NCI-H146 treated with DMSO at 0.1 percent for 48 hours (cell line): ENCODE data around the gene ERBB2.
"Not testable (repeated sequence)": the region's sequence is repeated elsewhere in the genome, so short reads cannot be mapped to it uniquely, and the experiment has no call there.

Experiments
- DNase-seq: peaks from one replicate; lab custom pipeline; 2025; ENCODE audit not compliant: unreplicated experiment; lab: John Stamatoyannopoulos, UW

ERBB2 gene

GRCh38 chr17:39677542-39678339, 22.1 kb upstream of the ERBB2 start:
- DNase-seq, result no peak

GRCh38 chr17:39678340-39679116, 21.3 kb upstream of the ERBB2 start:
- no peak for DNase-seq

- no peak for DNase-seq
Measured at GRCh38 chr17:39679521-39680192, 20.2 kb upstream of the ERBB2 start.

- DNase-seq, result no peak
Measured at GRCh38 chr17:39683295-39683939, 16.4 kb upstream of the ERBB2 start.

GRCh38 chr17:39684369-39685192, 15.3 kb upstream of the ERBB2 start:
- no peak for DNase-seq

GRCh38 chr17:39687101-39687545, 12.7 kb upstream of the ERBB2 start:
- DNase-seq, result no peak

- DNase-seq, result peak; percentile 94
Measured at GRCh38 chr17:39687546-39688474, 12.1 kb upstream of the ERBB2 start, which contains the start of gene PGAP3. Gene PGAP3 (minus strand): TSS chr17:39688057. CDS start chr17:39688014, 43 bp downstream.

- no peak for DNase-seq
Measured at GRCh38 chr17:39688475-39688835, 11.4 kb upstream of the ERBB2 start.

GRCh38 chr17:39688945-39689344, 10.9 kb upstream of the ERBB2 start:
- no peak for DNase-seq

GRCh38 chr17:39694593-39694992, 5.3 kb upstream of the ERBB2 start:
- DNase-seq, result no peak

- no peak for DNase-seq
Measured at GRCh38 chr17:39695089-39695474, 4.8 kb upstream of the ERBB2 start.

GRCh38 chr17:39696731-39697130, 3.1 kb upstream of the ERBB2 start:
- DNase-seq, result no peak

GRCh38 chr17:39697961-39698360, 1.9 kb upstream of the ERBB2 start:
- no peak for DNase-seq

- DNase-seq, result not testable (repeated sequence)
Measured at GRCh38 chr17:39699157-39699817, 577 bp upstream of the ERBB2 start.

- no peak for DNase-seq
Measured at GRCh38 chr17:39700148-39700987, 504 bp downstream of the ERBB2 start.

GRCh38 chr17:39701012-39701783, 1.3 kb downstream of the ERBB2 start:
- DNase-seq, result no peak

GRCh38 chr17:39701784-39702422, 2.0 kb downstream of the ERBB2 start:
- no peak for DNase-seq
